Measurements from ENCODE around the gene THYN1.

The THYN1 gene

DNA sequence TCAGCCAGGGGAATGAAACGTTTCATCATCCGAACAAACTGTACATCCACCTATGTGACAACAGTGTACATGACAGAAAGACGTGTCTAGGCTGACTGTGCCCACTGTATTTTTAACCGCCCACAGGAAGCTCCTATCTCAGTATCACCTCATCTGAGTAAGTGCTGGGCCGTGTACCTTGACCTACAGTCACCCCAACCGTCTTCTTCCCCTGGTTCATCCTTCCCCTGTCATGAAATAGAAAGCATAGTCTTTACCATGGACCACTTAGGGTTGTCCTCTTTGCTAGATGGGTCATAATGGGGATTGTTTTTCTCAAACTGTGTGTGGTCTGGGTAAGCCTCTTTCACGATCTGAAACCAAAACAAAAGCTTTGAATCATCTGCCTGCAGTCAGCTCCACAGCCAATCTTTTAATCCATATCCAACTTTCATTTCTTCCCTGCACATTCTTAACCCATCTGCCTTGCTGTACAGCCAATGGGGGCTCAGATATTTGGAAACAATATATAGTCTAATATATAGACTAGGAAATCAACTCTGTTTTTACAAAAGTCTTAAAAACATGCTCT is 4.2 kb downstream of the THYN1 start:
- no peak for DNase-seq (ENCODE audit: low read depth)

- no peak for DNase-seq (ENCODE audit: low read depth)
Observed at GRCh38 chr11:134246678-134247077, 6.5 kb downstream of the THYN1 start.

DNA sequence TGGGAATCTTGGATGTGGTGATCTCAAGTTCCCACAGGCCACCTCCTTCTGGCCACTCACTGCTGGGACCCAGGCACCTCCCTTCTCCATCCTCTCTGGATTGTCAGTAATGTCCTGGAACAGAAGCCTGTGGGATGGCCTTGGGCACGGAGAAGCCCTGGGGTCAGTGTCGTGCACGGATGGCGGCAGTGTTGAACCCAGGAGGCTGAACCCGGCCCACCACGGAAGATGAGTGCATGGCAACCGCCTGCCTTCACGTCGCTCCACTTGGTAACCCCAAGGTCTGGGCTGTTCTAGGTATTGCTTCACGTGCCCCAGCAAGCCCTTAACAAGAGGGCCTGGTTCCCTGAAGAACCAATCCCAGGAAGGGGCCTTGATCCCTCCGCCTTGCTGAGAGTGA is 7.1 kb downstream of the THYN1 start:
- no peak for DNase-seq (ENCODE audit: low read depth)

DNA sequence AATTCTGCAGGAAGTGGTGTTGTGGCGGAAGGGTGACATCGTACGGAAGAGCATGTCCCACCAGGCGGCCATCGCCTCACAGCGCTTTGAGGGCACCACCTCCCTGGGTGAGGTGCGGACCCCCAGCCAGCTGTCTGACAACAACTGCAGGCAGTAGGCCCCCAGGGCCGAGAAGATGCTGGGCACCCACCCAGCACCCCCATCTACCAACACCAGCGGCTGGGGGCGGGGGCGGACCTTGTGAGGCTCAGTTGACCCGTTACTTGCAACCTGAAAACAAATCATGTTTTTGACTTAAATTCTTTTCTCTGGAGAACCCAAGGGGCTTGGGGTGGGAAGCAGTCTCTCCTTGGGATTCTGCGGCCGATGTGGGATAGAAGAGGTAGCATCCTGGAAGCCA is 7.7 kb downstream of the THYN1 start:
- DNase-seq (ENCODE audit: low read depth) = no peak

GRCh38 chr11:134244593-134244992 is 8.6 kb downstream of the THYN1 start:
- DNase-seq (ENCODE audit: low read depth) = no peak

- no peak for DNase-seq (ENCODE audit: low read depth)
Observed at GRCh38 chr11:134243913-134244312, 9.2 kb downstream of the THYN1 start.

- no peak for DNase-seq (ENCODE audit: low read depth)
Observed at GRCh38 chr11:134242376-134242775, 10.8 kb downstream of the THYN1 start.

- DNase-seq (ENCODE audit: low read depth) = no peak
Observed at GRCh38 chr11:134240592-134240991, 12.6 kb downstream of the THYN1 start.

- DNase-seq (ENCODE audit: low read depth) = no peak
Observed at GRCh38 chr11:134238956-134239355, 14.2 kb downstream of the THYN1 start.

DNA sequence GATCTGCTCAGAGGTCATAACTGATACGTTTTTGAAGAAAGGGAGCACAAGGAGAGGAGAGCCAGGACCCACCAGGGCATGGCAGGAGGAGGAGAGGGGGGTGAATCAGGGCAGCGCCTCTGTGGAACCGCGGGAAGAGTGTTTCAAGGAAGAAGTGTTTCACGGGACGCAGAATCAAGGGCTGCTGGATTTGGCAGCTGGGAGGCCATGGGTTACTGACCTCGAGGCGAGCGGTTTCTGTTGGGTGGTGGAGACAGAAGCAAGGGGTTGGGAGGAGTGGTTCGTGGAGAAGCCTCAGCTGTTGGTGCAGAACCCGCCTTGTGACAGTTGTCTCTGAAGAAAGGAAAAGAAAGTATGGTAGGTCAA is 15.6 kb downstream of the THYN1 start:
- DNase-seq (ENCODE audit: low read depth) = no peak

DNA sequence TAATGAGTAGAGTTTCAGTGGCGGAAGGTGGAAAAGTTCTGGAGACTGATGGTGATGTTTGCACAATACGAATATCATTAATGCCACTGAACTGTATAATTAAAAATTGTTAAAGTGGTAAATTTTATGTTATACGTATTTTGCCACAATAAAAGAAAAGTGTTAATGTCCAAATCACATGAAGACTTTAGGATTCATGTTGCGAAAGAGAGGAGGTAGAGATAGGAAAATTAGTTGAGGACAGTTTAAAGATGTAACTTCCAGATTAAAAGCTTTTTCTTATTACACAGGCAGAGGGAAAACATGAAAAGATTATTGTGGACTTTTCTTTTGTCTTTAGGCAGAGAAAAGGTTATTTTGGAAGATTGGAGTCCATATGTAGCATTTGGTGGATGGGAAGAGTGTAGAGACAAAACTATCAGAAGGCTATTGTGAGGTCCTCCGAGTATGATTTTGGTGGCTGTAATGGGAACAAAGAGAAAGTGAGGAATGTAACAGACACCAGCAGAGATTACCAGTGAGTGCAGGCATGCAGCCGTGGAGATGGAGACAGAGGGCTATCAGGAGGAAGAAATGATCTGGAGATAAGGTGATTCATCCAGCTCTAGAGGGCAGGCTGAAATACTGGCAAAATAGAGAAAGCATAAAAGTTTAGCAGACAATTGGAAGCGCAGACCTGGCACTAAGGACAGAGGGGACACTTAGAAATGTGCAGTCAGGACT is 16.2 kb downstream of the THYN1 start:
- DNase-seq (ENCODE audit: low read depth) = no peak

GRCh38 chr11:134235399-134235798 is 17.8 kb downstream of the THYN1 start:
- DNase-seq (ENCODE audit: low read depth) = no peak

DNA sequence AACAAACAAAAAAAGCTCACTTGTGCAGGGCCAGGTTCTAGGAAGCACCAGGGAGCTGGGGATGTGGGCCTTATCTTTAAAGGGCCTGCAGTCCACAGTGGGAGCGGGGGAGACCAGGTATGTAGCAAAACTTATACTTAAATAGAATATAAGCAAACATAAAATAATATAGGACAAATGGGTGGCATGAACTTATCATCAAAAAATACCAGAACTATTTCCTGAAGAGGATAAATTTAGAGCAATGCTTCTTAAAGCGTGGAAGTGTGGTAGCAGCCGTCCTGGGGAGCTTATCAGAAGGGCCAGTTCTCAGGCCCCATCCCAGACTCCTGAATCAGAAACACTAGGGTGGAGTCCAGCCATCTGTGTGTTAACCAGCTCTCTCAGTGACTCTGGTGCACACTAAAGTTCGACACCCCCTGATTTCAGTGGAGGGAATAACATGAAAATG is 19.4 kb downstream of the THYN1 start:
- DNase-seq (ENCODE audit: low read depth) = no peak

- DNase-seq (ENCODE audit: low read depth) = no peak
Observed at GRCh38 chr11:134231958-134232659, 21.0 kb downstream of the THYN1 start.

GRCh38 chr11:134230339-134230738 is 22.8 kb downstream of the THYN1 start:
- no peak for DNase-seq (ENCODE audit: low read depth)

- DNase-seq (ENCODE audit: low read depth) = no peak
Observed at GRCh38 chr11:134229126-134229790, 23.9 kb downstream of the THYN1 start.

DNA sequence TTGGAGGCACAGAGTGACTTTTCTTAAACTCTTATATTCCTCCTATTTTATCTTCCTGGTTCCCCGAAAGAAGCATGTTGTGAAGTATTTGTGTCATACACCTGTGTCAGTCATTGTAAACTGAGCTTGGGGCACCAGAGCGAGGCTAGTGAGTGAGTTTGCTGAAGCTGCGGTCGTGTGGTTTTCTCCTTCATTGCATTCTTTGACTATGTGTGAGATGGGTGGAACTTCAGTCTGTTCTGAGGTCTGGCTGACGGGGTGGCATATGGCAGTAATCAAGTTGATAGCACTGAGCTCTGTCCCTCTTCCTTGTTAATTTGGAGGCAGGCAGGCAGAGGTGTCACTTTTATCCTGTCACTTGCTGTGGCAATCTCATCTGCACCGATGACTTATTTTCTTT is 24.5 kb downstream of the THYN1 start:
- DNase-seq (ENCODE audit: low read depth) = peak; percentile 24

DNA sequence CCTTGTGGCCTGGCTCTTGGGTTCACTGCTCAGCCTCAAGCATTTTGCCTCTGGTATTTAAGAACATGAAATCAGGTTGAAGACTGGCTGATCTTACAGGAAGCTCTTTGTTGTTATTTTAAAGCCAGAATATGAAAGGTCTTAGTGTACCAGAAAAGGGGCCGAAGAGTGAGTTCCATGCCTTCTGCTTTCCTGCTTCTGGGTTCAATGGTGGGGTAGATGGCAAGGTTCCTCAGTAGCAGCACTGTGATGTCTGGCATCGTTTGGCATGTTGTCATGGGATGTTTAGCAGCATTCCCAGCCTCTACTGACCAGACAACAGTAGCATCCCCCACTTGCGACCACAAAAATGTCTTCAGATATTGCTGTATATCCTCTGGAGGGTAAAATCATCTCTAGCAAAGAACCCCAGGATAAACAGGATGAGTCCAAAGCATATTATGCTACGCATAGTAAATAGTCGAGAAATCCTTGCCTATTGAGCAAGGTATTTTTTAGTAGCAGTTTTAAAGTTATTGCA is 26.3 kb downstream of the THYN1 start:
- no peak for DNase-seq (ENCODE audit: low read depth)

DNA sequence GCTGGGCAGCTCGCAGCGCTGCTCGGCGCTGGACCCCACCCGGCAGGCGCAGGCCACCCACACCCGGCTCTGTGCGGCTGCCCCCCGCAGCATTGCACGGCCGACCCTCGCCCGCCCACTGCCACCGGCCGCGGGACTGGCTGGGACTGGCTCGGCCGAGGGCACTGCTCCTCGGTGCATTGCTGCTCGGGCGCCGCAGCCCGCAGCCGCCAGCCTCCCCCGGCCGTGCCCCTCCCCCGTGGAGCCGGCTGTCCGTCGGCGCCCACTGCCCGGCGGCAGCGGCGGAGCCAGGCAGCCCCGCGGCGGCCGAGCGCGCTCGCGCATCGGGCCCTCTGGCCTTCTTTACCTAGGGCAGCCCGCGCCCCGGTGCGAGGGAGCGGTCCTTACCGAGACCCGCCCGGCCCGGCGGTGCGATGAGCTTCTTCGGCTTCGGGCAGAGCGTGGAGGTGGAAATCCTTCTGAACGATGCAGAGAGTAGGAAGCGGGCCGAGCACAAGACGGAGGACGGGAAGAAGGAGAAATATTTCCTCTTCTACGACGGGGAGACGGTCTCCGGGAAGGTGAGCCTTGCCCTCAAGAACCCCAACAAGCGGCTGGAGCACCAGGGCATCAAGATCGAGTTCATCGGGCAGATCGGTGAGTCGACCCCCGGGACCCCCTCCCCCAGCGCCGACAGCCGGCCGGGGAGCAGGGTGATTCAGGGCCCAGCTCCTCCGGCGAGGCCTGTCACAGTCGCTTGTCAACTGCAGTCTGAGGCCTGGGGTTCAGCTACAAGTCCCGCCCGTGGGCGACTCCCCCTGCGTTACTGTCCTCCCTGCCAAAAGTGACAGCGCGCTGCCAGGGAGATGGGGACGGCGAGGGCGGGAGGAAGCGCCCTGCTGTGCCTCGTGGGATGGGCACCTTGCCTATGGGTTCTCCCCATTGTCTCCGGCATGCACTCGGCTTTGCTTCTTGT is 28.2 kb downstream of the THYN1 start:
- DNase-seq (ENCODE audit: low read depth) = peak; percentile 42

- peak; percentile 90 for DNase-seq (ENCODE audit: low read depth)
Observed at GRCh38 chr11:134223836-134224709, 29.1 kb downstream of the THYN1 start, which contains the start of the genes NCAPD3 and VPS26B. Gene NCAPD3, minus strand, starts transcription at chr11:134223967. Its CDS starts 41 bp downstream, at chr11:134223926. Gene VPS26B, plus strand, starts transcription at chr11:134224671. Its CDS starts 452 bp downstream, at chr11:134225123.
